HG02852 (cell line): ENCODE measurements around the gene IDH2.
"Not testable (repeated sequence)": the region's sequence is repeated elsewhere in the genome, so short reads cannot be mapped to it uniquely, and the experiment has no call there.

Source experiments
- ATAC-seq: cut with Tn5 transposase; IDR thresholded peaks from one replicate; pipeline ENCODE4 v1.9.1; 2021; ENCODE audit warnings: mild to moderate bottlenecking, moderate library complexity; ENCODE audit not compliant: unreplicated experiment

IDH2 gene

DNA sequence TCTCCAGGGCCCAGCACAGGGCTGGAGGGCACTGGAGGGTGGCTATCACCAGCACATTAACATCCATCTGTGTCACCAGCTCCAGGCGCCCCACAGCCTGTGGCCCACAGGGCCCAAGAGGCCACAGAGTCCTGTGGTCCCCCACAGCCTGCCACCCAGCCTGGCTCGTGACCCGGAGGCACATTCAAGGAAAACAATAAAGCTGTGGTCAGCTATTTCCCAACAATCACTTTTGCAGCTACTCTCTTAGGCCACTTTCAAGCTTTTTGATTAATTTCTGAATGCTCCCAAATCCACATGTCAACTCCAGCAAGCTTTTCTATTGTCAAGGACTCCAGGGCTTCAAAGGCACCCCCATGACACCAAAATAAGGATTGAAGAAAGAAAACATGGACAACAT lies 16.7 kb downstream of the IDH2 start:
- no peak for ATAC-seq

DNA sequence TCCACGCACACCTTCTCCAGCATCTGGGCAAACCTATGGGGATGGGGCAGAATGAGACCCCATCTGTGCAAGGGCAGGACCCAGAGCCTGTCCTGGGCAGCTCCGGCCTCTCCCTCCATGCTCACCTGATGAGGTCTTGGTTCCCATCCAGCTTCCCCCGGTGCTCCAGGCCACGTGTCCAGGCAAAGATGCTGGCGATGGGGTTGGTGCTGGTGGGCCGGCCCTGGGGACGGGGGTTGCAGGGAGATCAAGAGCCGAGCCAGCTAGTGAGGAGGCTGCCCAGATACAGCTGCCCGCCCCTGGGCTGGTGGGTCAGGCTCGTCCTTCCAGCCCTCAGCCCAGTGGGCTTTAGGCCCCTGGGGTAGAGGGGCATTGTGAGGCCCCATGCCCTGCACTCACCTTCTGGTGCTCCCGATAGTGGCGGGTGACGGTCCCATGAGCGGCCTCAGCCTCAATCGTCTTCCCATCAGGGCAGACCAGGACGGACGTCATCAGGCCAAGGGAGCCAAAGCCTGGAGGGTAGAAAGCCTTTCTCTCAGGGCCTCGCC lies 17.3 kb downstream of the IDH2 start:
- no peak for ATAC-seq

DNA sequence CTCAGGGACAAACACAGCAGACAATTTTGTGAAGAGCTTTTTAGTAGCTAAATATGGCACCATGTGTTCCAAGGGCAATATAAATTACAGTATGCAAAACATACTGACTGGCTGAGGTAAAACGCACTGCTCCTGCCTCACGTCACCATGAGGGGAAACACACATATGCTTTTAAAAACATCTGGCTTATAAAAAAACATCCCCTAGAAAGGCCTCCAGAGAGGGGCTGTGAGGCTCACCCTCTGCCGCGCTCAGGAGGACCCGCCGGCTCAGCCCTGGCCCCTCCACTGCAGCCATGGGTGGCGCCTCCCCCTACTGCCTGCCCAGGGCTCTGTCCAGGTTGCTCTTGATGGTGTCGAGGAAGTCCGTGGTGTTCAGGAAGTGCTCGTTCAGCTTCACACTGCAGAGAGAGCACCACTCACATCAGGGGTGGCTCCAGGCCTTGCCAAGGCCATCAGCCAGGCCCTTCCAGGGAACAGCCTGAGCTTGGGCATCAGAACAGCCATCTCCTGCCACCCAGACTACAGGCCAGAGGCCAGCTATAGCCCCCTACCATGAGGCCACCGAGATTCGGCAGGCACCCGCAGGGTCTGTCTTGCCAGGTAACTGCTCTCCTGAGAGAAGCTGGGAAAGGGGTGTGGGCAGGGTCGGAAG lies 18.2 kb downstream of the IDH2 start:
- no peak for ATAC-seq

DNA sequence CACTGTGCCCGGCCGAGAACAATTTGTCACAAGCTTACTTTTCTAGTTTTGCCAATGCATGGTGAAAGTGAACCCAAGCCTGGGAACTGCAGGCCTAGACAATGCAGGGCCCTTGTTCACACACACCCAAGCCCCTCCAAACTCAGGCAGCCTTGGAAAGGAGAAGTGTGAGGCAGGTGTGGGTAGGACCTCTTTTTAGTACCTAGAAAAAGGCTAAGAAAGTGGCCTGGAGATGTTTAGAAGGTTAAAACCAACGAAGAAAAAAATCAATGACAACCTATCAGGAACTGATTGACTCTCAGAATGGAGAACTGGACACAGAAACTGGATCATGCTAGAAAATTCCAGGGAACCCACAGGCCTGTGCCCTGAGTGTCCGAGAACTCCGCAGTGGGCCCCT lies 18.8 kb downstream of the IDH2 start:
- no peak for ATAC-seq

DNA sequence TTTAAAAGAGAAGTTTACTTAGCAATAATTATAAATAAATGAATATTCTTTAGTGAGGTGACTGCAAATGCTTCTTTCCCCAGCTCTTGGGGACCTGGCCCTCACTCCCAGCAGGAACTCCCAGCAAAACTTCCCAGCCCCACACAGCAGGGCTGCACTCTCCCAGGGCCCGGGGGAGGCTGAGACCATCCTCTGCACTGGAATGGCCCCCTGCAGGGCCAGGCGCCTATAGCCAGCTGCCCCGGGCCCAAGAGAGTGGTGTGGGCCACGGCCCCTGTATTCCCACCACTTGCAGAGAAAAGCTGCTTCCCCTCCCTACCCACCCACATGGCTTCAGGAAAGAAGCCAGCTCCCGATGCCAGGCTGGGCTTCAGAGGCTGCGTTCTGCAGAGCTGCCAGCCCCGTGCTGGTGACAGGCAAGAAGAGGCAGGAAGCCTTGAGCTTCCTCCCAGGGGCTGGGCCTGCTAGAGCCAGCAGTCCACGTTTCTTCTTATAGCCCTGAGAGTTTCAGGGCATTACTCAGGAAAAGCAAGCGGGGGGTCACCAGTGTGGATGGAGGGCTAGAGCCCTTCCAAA lies 20.0 kb downstream of the IDH2 start:
- no peak for ATAC-seq

DNA sequence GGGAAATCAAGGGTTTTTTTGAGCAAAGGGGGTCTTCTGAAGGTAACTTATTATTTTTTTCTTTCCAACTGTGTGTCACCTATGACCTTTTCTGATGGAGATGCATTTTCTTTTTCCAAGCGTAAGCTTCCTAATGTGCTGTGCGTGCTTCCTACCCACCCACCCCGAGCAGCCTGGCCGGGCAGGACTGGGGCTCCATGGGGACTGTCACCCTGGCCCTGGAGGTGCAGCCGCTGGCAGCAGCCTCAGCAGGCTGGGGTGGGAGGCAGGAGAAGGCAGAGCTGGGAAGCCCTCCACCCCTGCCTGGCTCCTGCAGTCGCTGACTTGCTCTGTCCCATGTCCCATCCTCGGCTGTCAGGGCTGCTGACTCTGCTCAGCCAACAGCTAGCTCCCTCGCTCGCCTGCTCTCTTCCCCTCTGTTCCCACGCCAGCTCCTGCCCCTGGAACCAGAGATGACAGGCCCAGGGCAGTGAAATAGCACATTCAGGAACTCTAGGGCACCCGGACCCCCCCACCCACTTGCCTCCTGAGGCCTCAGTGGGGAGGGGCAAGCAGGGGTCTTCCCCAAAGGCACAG lies 21.4 kb downstream of the IDH2 start:
- no peak for ATAC-seq

DNA sequence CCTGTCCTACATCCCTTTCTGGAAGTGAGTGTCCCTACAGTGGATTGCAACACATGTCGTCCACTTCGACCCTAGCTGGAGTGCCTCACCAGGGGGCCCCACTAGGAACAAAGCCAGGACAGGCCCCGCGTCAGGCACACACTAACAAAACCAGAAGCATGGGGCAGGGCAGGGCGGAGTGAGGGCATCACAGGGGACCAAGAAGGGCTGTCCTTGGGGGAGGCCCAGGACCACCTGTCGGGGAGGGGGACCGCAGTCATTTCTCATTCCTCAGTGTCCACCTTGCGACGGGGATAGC lies 21.9 kb downstream of the IDH2 start:
- ATAC-seq: no peak

DNA sequence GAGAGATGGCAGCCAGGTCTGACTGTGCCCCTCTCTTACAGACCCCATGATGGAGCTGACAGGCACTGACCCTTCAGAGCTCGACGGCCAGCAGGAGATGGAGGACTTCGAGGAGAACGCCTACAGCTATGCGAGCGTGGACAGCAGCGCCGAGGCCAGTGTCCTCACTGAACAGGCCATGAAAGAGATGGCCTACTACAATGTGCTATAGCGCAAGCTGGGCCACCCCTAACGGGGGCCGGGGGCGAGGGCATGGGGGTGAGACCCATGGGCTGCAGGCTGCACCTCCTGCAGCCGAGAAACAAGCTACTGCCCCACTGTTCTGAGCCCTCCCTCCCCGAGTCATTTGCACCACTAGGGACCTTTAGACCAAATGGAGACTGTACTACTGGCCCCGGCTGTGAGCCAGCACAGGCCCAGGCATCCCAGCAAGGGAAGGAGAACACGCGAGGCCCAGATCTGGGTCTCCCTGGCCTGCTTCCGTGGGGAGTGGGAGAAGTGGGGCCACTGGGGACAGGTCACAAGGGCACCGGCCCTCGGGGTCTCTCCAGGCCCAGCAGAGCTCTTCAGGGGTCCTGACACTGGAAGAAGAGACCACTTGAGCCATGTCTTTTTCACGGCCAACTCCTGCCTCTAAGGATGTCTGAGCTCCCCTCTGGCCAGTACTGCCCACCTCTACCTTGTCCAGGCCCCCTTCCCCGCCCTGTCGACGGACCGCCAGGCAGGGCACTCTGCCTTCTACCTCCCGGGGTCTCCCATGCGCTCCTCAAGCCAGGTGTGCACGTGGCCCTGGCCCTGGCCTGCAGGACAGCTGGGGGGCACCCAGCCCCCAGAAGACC lies 22.4 kb downstream of the IDH2 start:
- ATAC-seq: no peak

DNA sequence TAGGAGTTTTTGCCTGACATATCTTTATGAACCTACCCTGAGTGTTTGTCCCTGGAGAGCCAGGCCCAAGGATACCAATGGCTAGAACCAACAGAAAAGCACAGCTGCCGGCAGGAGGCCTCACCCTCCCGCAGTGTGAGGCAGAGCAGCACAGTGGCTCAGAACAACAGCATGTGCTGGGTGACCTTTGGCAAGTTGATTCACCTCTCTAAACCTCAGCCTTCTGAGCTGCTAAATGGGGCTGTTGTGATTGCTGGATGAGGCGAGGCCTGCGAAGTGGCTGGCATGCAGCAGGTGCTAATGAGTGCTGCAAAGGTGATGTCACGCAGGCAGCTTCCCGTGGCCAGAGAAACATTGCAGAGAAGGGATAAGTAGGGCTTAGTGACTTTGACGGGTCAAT lies 23.3 kb downstream of the IDH2 start:
- no peak for ATAC-seq

DNA sequence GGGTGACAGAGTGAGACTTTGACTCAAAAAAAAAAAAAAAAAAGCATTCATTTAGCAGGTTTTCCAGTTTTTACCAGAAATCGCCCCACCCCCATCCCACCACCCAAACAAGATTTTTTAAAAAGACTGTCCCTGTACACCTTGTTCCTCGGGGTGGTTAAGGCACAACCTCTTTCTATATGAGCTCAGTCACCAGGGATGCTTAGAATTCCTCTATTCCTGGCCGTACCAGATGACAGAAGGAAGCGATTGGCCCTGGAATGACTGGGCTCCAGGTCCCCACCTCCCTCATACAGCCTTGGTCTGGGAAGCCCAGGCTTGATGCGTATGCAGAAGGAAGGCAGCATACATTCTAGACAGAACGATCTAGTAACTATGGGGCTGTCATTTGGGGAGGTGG lies 25.6 kb downstream of the IDH2 start:
- ATAC-seq: no peak

DNA sequence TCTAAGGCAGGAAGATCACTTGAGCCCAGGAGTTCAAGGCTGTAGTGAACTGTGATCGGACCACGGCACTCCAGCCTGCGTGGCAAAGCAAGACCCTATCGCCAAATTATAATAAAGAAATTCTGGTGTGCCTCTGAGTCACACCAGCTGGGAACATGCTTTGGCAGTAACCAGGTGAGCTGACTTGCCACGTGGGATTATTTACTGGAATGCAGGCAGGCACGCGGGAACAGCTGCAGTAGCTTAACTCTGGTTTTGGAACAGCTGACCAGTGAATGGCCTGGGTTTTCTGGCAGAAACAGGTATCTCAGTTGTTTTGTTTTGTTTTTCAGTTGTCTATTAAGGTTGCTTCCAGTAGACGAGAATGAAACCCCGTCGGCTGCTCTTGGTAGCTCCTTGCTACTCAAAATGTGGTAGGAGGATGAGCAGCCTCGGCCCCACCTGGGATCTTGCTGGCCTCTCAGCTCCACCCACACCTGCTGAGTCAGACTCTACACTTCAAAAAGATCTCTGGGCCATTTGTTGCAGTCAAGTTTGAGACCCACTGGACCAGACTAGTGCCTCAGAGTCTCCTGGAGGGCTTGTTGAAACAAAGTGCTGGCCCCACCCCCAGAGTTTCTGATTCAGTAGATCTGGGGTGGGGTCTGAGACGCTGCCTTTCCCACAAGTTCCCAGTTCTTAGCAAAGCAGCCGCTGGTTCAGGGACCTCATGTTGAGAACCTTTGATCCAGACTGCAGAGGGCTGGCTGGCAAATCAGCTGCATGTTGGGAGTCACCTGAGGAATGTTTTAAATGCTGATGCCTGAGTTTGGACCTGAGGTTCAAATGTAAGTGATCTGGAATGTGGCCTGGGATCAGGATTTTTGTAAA lies 26.6 kb downstream of the IDH2 start:
- no peak for ATAC-seq

DNA sequence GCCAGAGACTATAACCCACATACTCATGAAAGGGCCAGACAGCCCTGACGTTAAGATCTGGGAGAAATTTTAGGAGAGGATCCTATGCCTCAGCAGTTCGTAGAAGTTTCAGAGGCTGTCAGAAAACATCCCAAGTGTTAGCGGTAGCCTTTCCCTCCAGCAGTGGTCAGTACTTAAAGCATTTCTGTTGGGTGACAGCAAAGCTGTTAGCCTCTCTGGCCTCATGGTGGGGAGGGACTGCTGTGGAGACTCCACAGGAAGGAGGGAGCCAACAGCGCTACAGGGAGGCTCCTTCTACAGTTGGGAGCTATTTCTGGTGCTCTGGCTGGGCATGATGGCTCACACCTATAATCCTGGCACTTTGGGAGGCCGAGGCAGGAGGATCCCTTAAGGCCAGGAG lies 27.4 kb downstream of the IDH2 start:
- no peak for ATAC-seq

DNA sequence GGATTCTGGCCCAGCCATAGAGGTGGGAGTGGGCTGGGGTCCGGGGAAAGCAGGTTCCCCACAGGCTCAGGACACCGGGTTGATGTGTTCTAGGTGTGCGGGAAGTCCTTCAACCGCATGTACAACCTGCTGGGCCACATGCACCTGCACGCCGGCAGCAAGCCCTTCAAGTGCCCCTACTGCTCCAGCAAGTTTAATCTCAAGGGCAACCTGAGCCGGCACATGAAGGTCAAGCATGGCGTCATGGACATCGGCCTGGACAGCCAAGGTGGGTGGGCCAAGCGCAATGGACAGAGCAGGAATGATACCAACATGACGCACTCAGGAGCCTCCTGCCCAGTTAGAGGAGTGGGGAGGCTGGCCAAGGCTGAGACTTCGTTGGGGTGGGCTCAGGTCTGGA lies 28.2 kb downstream of the IDH2 start:
- no peak for ATAC-seq

DNA sequence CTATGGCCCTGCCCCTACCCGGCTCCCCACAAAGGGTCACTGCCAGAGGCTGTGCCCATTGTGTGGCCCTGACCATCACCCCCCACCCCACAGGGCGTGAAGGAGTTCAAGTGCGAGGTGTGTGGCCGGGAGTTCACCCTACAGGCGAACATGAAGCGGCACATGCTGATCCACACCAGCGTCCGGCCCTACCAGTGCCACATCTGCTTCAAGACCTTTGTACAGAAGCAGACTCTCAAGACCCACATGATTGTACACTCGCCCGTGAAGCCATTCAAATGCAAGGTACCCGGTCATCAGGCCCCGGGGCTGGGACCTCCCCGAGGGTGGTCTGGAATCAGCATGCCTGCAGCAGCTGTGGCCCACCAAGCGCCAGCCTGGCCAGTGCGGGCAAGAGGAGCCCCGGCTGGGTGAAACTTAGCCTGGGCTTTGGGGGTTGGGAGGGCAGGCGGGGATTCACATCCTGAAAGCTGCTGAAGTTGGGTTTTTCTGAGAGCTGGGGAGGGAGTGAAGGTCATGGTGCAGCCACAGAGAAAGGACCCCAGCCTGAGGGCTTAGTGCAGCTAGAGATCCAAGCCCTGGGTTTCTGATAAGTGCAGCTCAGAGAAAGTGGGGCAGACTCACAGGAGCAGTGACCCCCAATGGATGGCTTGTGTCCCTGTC lies 29.2 kb downstream of the IDH2 start:
- ATAC-seq: no peak

DNA sequence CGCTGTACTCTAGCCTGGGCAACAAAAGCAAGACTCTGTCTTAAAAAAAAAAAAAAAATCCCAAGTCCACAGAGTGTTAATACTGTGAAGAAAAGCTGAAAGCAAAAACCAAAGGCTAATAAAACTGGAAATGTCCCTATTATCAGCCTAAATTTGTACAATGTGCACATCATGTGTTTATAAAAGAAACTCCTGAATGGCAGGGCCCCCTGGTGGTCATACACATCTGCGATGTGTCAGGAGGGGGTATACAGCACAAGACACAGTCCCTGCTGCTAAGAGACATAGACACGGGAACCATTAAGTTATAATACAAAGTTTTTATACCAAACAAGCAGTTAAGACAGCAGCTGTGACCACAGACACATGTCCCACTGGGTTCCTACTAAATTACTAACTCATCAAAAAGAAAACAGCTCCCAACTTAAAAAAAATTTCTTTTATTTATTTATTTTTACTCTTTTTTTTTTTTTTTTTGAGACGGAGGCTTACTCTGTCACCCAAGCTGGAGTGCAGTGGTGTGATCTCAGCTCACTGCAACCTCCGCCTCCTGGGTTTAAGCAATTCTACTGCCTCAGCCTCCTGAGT lies 31.0 kb downstream of the IDH2 start:
- peak; percentile 69 for ATAC-seq

DNA sequence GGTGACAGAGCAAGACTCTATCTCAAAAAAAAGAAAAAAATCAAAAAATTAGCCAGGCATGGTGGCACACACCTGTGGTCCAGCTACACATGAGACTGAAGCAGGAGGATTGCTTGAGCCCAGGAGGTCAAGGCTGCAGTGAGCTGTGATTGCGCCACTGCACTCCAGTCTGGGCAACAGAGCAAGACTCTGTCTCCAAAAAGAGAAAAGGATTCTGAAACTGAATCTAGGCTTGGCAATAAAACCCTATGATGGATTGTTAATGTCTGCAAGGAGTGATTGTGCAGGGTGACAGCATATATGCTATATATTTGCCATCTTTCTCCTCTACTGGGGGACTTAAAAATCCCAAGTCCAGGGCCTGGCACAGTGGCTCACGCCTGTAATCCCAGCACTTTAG lies 31.6 kb downstream of the IDH2 start:
- not testable (repeated sequence) for ATAC-seq

DNA sequence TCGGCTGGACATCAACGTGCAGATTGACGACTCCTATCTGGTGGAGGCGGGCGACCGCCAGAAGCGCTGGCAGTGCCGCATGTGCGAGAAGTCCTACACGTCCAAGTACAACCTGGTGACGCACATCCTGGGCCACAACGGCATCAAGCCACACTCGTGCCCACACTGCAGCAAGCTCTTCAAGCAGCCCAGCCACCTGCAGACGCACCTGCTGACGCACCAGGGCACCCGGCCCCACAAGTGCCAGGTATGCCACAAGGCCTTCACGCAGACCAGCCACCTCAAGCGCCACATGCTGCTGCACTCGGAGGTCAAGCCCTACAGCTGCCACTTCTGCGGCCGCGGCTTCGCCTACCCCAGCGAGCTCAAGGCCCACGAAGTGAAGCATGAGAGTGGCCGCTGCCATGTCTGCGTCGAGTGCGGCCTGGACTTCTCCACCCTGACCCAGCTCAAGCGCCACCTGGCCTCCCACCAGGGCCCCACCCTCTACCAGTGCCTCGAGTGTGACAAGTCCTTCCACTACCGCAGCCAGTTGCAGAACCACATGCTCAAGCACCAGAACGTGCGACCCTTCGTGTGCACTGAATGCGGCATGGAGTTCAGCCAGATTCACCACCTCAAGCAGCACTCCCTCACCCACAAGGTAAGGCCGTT lies 34.2 kb downstream of the IDH2 start:
- ATAC-seq: no peak

DNA sequence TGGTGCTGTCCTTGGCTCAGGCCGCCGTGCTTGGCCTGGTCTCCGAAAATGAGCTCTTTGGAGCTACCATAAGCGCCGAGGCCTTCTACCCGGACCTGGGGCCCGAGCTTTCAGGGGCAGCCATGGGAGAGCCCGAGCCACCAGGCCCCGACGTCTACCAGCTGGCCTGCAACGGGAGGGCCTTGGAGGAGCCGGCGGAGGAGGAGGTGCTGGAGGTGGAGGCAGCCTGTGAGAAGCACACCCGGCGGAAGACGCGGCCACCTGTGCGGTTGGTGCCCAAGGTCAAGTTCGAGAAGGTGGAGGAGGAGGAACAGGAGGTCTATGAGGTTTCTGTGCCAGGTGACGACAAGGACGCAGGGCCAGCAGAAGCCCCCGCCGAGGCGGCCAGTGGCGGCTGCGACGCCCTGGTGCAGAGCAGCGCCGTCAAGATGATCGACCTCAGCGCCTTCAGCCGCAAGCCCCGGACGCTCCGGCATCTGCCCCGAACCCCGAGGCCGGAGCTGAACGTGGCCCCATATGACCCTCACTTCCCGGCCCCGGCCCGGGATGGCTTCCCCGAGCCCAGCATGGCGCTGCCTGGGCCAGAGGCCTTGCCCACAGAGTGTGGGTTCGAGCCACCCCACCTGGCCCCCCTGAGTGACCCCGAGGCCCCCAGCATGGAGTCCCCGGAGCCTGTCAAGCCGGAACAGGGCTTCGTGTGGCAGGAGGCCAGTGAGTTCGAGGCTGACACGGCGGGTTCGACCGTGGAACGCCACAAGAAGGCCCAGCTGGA lies 34.9 kb downstream of the IDH2 start:
- ATAC-seq: no peak

DNA sequence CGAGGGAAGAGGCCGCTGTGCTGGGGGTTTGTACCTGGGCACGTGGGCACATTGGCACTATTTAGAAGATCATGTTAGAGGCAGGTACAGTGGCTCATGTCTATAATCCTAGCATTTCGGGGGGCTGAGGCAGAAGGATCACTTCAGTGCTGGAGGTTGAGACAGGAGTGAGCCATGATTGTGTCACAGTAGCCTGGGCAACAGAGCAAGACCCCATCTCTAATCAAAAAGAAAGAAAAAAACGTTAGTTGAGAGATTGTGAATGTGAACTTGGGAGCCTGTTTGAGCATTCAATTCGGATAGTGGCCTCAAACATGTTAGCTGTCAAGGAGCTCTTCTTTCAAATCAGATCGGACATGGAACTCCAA lies 36.6 kb downstream of the IDH2 start:
- no peak for ATAC-seq
